ENCODE measurements around the gene DLX1. TPM values are rescaled to one million over a fixed set of nuclear protein-coding genes. Genes with fewer than 3 reads are reported as not detected.
"Not testable (repeated sequence)": the region's sequence is repeated elsewhere in the genome, so short reads cannot be mapped to it uniquely, and the experiment has no call there.

Gene DLX1
- total RNA-seq, 6 experiments from 2014 or later, result 8.2 to 13.9 (median 9.2) TPM

GRCh38 chr2:172107690-172108586 lies 22.6 kb downstream of the DLX1 start:
- peak overlapping the region; percentile 92; the same call in 1 of the 2 replicates for H3K4me3 Mint-ChIP-seq
- no peaks in the 10 kb centered on the region for H3K9me3 Mint-ChIP-seq
- H3K27me3 Mint-ChIP-seq (ENCODE audit: insufficient read depth), result no peaks in the 10 kb centered on the region
- no peak for TF ChIP-seq CTCF (IDR thresholded peaks at IDR 0.05)
- no peak overlapping the region for H3K27ac Mint-ChIP-seq
- DNase-seq, result no peak
- H3K36me3 Mint-ChIP-seq (ENCODE audit: low read depth), result no peaks in the 10 kb centered on the region
- H3K4me1 Mint-ChIP-seq (ENCODE audit: low read depth), result peaks cover 27% of the 10 kb centered on the region

GRCh38 chr2:172108587-172108930 lies 23.3 kb downstream of the DLX1 start:
- Mint-ChIP-seq H3K36me3 (ENCODE audit: low read depth) (no peaks in the 10 kb centered on the region), H3K27me3 (ENCODE audit: insufficient read depth) (no peaks in the 10 kb centered on the region), H3K27ac (no peak overlapping the region), H3K4me1 (ENCODE audit: low read depth) (peaks cover 24% of the 10 kb centered on the region), H3K4me3 (no peak overlapping the region), H3K9me3 (no peaks in the 10 kb centered on the region)
- DNase-seq, result no peak
- TF ChIP-seq CTCF (IDR thresholded peaks at IDR 0.05), result no peak

GRCh38 chr2:172109256-172109987 lies 24.1 kb downstream of the DLX1 start:
- Mint-ChIP-seq H3K36me3 (ENCODE audit: low read depth) (no peaks in the 10 kb centered on the region), H3K27ac (no peak overlapping the region), H3K4me1 (ENCODE audit: low read depth) (peaks cover 19% of the 10 kb centered on the region), H3K9me3 (no peaks in the 10 kb centered on the region), H3K4me3 (no peak overlapping the region), H3K27me3 (ENCODE audit: insufficient read depth) (no peaks in the 10 kb centered on the region)
- DNase-seq, result no peak
- no peak for TF ChIP-seq CTCF (IDR thresholded peaks at IDR 0.05)

- H3K36me3 Mint-ChIP-seq (ENCODE audit: low read depth), result no peaks in the 10 kb centered on the region
- H3K4me3 Mint-ChIP-seq, result no peak overlapping the region
- no peak overlapping the region for H3K27ac Mint-ChIP-seq
- no peaks in the 10 kb centered on the region for H3K27me3 Mint-ChIP-seq (ENCODE audit: insufficient read depth)
- no peak for TF ChIP-seq CTCF (IDR thresholded peaks at IDR 0.05)
- H3K4me1 Mint-ChIP-seq (ENCODE audit: low read depth), result peaks cover 16% of the 10 kb centered on the region
- DNase-seq, result no peak
- no peaks in the 10 kb centered on the region for H3K9me3 Mint-ChIP-seq
Measured at GRCh38 chr2:172109988-172110811, 24.9 kb downstream of the DLX1 start.

- Mint-ChIP-seq H3K4me3 (no peak overlapping the region), H3K27ac (no peak overlapping the region), H3K4me1 (ENCODE audit: low read depth) (peaks cover 9% of the 10 kb centered on the region), H3K36me3 (ENCODE audit: low read depth) (no peaks in the 10 kb centered on the region), H3K27me3 (ENCODE audit: insufficient read depth) (no peaks in the 10 kb centered on the region), H3K9me3 (no peaks in the 10 kb centered on the region)
- DNase-seq, result peak; percentile 49
- TF ChIP-seq CTCF (IDR thresholded peaks at IDR 0.05), result peak; percentile 76
Measured at GRCh38 chr2:172113617-172114016, 28.3 kb downstream of the DLX1 start.

GRCh38 chr2:172114176-172114575 lies 28.9 kb downstream of the DLX1 start:
- H3K4me1 Mint-ChIP-seq (ENCODE audit: low read depth), result peaks cover 15% of the 10 kb centered on the region
- H3K9me3 Mint-ChIP-seq; DNase-seq; H3K36me3 Mint-ChIP-seq (ENCODE audit: low read depth); H3K27ac Mint-ChIP-seq; H3K27me3 Mint-ChIP-seq (ENCODE audit: insufficient read depth); H3K4me3 Mint-ChIP-seq: not testable (repeated sequence)
